Measurements from ENCODE around the gene MED12.

MED12 gene

GRCh38 chrX:71118032-71118984 is at the start of gene MED12:
Gene MED12, plus strand, starts transcription at chrX:71118596. Its CDS starts 159 bp downstream, at chrX:71118755.
- DNase-seq = peak; percentile 85

- DNase-seq = no peak
These were observed 47.9 kb upstream of the MED12 start for GRCh38 chrX:71070531-71070930.

- no peak for DNase-seq
These were observed 36.9 kb upstream of the MED12 start for GRCh38 chrX:71081330-71082123.

- no peak for DNase-seq
These were observed 36.2 kb upstream of the MED12 start for GRCh38 chrX:71082124-71082647.

GRCh38 chrX:71082822-71083221 is 35.6 kb upstream of the MED12 start:
- no peak for DNase-seq

GRCh38 chrX:71085900-71086299 is 32.5 kb upstream of the MED12 start:
- DNase-seq = no peak

- no peak for DNase-seq
These were observed 27.1 kb upstream of the MED12 start for GRCh38 chrX:71091263-71091662.

GRCh38 chrX:71095033-71095432 is 23.4 kb upstream of the MED12 start:
- DNase-seq = no peak

- DNase-seq = peak; percentile 88
These were observed 22.8 kb upstream of the MED12 start, which contains the start of gene FOXO4 for GRCh38 chrX:71095555-71095980. Gene FOXO4, plus strand, starts transcription at chrX:71095851. Its CDS starts 678 bp downstream, at chrX:71096529.

- no peak for DNase-seq
These were observed 22.2 kb upstream of the MED12 start for GRCh38 chrX:71095981-71096759.

- no peak for DNase-seq
These were observed 21.7 kb upstream of the MED12 start for GRCh38 chrX:71096760-71097032.

GRCh38 chrX:71098302-71098701 is 20.1 kb upstream of the MED12 start:
- peak; percentile 77 for DNase-seq

GRCh38 chrX:71098951-71099506 is 19.4 kb upstream of the MED12 start:
- DNase-seq = no peak

- DNase-seq = no peak
These were observed 18.7 kb upstream of the MED12 start for GRCh38 chrX:71099736-71100135.

- no peak for DNase-seq
These were observed 17.6 kb upstream of the MED12 start for GRCh38 chrX:71100581-71101505.

- DNase-seq = no peak
These were observed 16.1 kb upstream of the MED12 start for GRCh38 chrX:71102292-71102691.

- DNase-seq = peak; percentile 45
These were observed 15.0 kb upstream of the MED12 start for GRCh38 chrX:71103110-71103983.

GRCh38 chrX:71105628-71106027 is 12.8 kb upstream of the MED12 start:
- DNase-seq = no peak

GRCh38 chrX:71106427-71106826 is 12.0 kb upstream of the MED12 start, which contains the start of gene CXorf65:
Gene CXorf65, minus strand, starts transcription at chrX:71106740. Its CDS starts 184 bp downstream, at chrX:71106556.
- no peak for DNase-seq

- DNase-seq = no peak
These were observed 11.2 kb upstream of the MED12 start for GRCh38 chrX:71107245-71107644.

All from activated naive CD4-positive, alpha-beta T cell treated with Interleukin-2 at 50 U/mL for 16 hours (primary cell).